K562 (cell line): ENCODE data around the gene MTREX. TPM values are rescaled to one million over a fixed set of nuclear protein-coding genes. Genes with fewer than 3 reads are reported as not detected.
A peak's percentile ranks its signal among the peaks of the same experiment; 100 is the strongest.

Source experiments
- CBFA2T2 ChIP-seq: fragments of 450-650 bp; conservative IDR thresholded peaks from 2 replicates; pipeline ENCODE4 v1.6.1; 2017; ENCODE audit warnings: mild to moderate bottlenecking
- CBFA2T3 ChIP-seq: fragments of 450-650 bp; IDR thresholded peaks from 2 replicates; pipeline ENCODE4 v1.6.1; 2017
- CEBPG ChIP-seq, 3 experiments: fragments of 200-800 bp in 1 of 3; sonication (Bioruptor generic) in 1 of 3; sonication (generic) in 1 of 3; formaldehyde crosslinking in 1 of 3; IDR thresholded peaks in 2 of 3; conservative IDR thresholded peaks in 1 of 3; 2 replicates each; pipeline versions ENCODE4 v1.6.1 to v1.8.0; 2016 to 2022; ENCODE audit warnings: missing compliant biosample characterization in 2 of 3, missing genetic modification characterization in 2 of 3, mild to moderate bottlenecking in 1 of 3, missing genetic modification reagents in 1 of 3
- ELK3 ChIP-seq: fragments of 450-650 bp; formaldehyde crosslinking; IDR thresholded peaks from 2 replicates; pipeline ENCODE4 v1.4.0; 2020; ENCODE audit warnings: mild to moderate bottlenecking
- HDAC2 ChIP-seq: fragments of 450-650 bp; IDR thresholded peaks from 2 replicates; pipeline ENCODE4 v1.6.1; 2016; ENCODE audit warnings: mild to moderate bottlenecking
- MAZ ChIP-seq, 2 experiments: fragments of 450-650 bp in 1 of 2; sonication (generic) in 1 of 2; formaldehyde crosslinking; IDR thresholded peaks in 1 of 2; conservative IDR thresholded peaks in 1 of 2; 2 replicates each; pipeline versions ENCODE4 v1.4.0 to v1.5.0; 2020; ENCODE audit warnings: mild to moderate bottlenecking in 1 of 2, missing genetic modification reagents in 1 of 2
- MYNN ChIP-seq, 2 experiments: sonication (generic); formaldehyde crosslinking in 1 of 2; IDR thresholded peaks; 2 replicates each; pipeline versions ENCODE4 v1.5.0 to v1.6.1; 2016 to 2020; ENCODE audit warnings: antibody characterized with exemption in 1 of 2, missing genetic modification reagents in 1 of 2
- NBN ChIP-seq: fragments of 450-650 bp; IDR thresholded peaks from 2 replicates; pipeline ENCODE4 v1.6.1; 2016; ENCODE audit warnings: low read depth, mild to moderate bottlenecking
- NR4A1 ChIP-seq, 2 experiments: fragments of 250-450 bp in 1 of 2; fragments of 450-650 bp in 1 of 2; sonication (Bioruptor Pico) in 1 of 2; IDR thresholded peaks; 2 replicates each; pipeline versions ENCODE4 v1.4.0 to v1.6.1; 2016 to 2020; ENCODE audit warnings: mild to moderate bottlenecking in 2 of 2, missing compliant biosample characterization in 1 of 2, missing genetic modification characterization in 1 of 2, moderate library complexity in 1 of 2
- SMAD2 ChIP-seq: fragments of 150-350 bp; IDR thresholded peaks from 2 replicates; pipeline ENCODE4 v1.6.1; 2014; ENCODE audit warnings: low read depth, mild to moderate bottlenecking, low read length
- STAT5A ChIP-seq: IDR thresholded peaks from 2 replicates; pipeline ENCODE4 v1.6.1; 2012; ENCODE audit warnings: low read length, inconsistent platforms, borderline replicate concordance
- TRIM24 ChIP-seq, 2 experiments: fragments of 450-650 bp; IDR thresholded peaks; 2 replicates each; pipeline ENCODE4 v1.6.1; 2016
- ZC3H11A ChIP-seq: IDR thresholded peaks from 2 replicates; pipeline ENCODE4 v1.6.1; 2012; ENCODE audit warnings: low read depth, low read length, improper control_type of control experiment
- ZFP30 ChIP-seq: fragments of 250-450 bp; sonication (Bioruptor Pico); IDR thresholded peaks from 2 replicates; pipeline ENCODE4 v1.8.0; 2022; ENCODE audit warnings: moderate library complexity, mild to moderate bottlenecking, inconsistent platforms, borderline replicate concordance
- ZZZ3 ChIP-seq: fragments of 450-650 bp; IDR thresholded peaks from 2 replicates; pipeline ENCODE4 v1.6.1; 2016; ENCODE audit warnings: antibody characterized with exemption, mild to moderate bottlenecking, moderate library complexity
- polyA plus RNA-seq, 8 experiments: library from polyadenylated mRNA; depleted of rRNA in 4 of 8; stranded (reverse) in 5 of 8; unstranded in 3 of 8; fragments of >200 nt; fragmentation: Nextera tagmentation in 2 of 8; fragmentation: Illumina TruSeq in 1 of 8; extraction: Ambion mirVana in 2 of 8; extraction: Trizol in 1 of 8; gene quantifications; 2 replicates each; pipeline versions ENCODE4 v1.2.1 to v1.2.3, GENCODE V29; 2011 to 2014; ENCODE audit warnings: inconsistent platforms in 1 of 8, missing spikeins in 1 of 8
- total RNA-seq, 7 experiments: library from RNA; depleted of rRNA in 6 of 7; stranded (reverse); fragments of >200 nt in 6 of 7; fragmentation: Illumina TruSeq in 2 of 7; extraction: Trizol in 2 of 7; gene quantifications; 2 replicates each; pipeline versions ENCODE4 v1.2.1 to v1.2.3, GENCODE V29; 2011 to 2021; ENCODE audit warnings: low replicate concordance in 1 of 7
- TF ChIP-seq, protein P1 (sequence below), 2 experiments: fragments of 450-650 bp; IDR thresholded peaks; 2 replicates each; pipeline ENCODE4 v1.6.1; 2018; ENCODE audit warnings: mild to moderate bottlenecking in 2 of 2, low read depth in 1 of 2; ENCODE audit not compliant: partially characterized antibody in 2 of 2
- TF ChIP-seq, protein P2 (sequence below): IDR thresholded peaks from 2 replicates; pipeline ENCODE4 v1.6.1; 2012; ENCODE audit warnings: low read depth, low read length, improper control_type of control experiment, borderline replicate concordance
- TF ChIP-seq, protein P3 (sequence below): fragments of 450-650 bp; IDR thresholded peaks from 2 replicates; pipeline ENCODE4 v1.6.1; 2014; ENCODE audit warnings: low read depth, mild to moderate bottlenecking, moderate library complexity, borderline replicate concordance

The MTREX gene
- total and polyA plus RNA-seq, 9 of the 15 experiments (the other 6 are each of a cell fraction or from before 2014, with no cell fraction given) = 52.9 to 193 (median 150) TPM

DNA sequence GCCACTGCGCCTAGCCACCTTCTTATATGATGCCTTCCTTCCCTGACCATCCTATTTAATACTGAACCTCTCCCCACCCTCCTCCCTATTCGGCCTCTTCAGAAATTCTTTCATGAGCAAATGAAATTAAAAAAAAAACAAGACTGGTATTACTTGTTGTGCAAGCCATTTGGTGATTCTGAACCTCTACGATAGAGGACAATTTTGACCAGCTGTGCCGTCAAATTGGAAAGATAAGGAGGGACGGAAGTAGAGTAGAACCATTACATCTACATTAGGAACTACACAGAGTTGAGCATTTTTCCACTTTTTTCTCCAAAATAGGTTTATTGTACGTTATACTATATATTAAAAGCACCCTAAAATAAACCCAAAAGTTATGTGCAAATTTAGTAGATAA, 3.2 kb upstream of the MTREX start (continued):
- TF ChIP-seq CEBPG (CRISPR knock-in tag; IDR thresholded peaks at IDR 0.05) = peak; percentile 63; the same call in 1 of the 2 replicates
- TF ChIP-seq CEBPG (tag; conservative IDR thresholded peaks at IDR 0.05 in 1 of 2, IDR thresholded peaks at IDR 0.05 in 1 of 2) = peak; percentile 40 to 48; a peak in 3 of 4 replicates
- peak; percentile 89 for TF ChIP-seq CBFA2T3
- TF ChIP-seq ZFP30 (CRISPR knock-in tag) = no peak
- no peak for TF ChIP-seq ZC3H11A
- TF ChIP-seq NBN = no peak; the same call in 1 of the 2 replicates
- TF ChIP-seq TRIM24 (IDR thresholded peaks at IDR 0.05) = peak; percentile 78 to 80; a peak in 3 of 4 replicates
- peak; percentile 71 for TF ChIP-seq CBFA2T2
- TF ChIP-seq MAZ (CRISPR knock-in tag; conservative IDR thresholded peaks at IDR 0.05 in 1 of 2, IDR thresholded peaks at IDR 0.05 in 1 of 2) = no peak
- TF ChIP-seq, protein P1, sequence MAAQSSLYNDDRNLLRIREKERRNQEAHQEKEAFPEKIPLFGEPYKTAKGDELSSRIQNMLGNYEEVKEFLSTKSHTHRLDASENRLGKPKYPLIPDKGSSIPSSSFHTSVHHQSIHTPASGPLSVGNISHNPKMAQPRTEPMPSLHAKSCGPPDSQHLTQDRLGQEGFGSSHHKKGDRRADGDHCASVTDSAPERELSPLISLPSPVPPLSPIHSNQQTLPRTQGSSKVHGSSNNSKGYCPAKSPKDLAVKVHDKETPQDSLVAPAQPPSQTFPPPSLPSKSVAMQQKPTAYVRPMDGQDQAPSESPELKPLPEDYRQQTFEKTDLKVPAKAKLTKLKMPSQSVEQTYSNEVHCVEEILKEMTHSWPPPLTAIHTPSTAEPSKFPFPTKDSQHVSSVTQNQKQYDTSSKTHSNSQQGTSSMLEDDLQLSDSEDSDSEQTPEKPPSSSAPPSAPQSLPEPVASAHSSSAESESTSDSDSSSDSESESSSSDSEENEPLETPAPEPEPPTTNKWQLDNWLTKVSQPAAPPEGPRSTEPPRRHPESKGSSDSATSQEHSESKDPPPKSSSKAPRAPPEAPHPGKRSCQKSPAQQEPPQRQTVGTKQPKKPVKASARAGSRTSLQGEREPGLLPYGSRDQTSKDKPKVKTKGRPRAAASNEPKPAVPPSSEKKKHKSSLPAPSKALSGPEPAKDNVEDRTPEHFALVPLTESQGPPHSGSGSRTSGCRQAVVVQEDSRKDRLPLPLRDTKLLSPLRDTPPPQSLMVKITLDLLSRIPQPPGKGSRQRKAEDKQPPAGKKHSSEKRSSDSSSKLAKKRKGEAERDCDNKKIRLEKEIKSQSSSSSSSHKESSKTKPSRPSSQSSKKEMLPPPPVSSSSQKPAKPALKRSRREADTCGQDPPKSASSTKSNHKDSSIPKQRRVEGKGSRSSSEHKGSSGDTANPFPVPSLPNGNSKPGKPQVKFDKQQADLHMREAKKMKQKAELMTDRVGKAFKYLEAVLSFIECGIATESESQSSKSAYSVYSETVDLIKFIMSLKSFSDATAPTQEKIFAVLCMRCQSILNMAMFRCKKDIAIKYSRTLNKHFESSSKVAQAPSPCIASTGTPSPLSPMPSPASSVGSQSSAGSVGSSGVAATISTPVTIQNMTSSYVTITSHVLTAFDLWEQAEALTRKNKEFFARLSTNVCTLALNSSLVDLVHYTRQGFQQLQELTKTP (IDR thresholded peaks at IDR 0.05; ENCODE audit: low read depth in 1 of 2, partially characterized antibody in 2 of 2) = no peak
- TF ChIP-seq, protein P2, sequence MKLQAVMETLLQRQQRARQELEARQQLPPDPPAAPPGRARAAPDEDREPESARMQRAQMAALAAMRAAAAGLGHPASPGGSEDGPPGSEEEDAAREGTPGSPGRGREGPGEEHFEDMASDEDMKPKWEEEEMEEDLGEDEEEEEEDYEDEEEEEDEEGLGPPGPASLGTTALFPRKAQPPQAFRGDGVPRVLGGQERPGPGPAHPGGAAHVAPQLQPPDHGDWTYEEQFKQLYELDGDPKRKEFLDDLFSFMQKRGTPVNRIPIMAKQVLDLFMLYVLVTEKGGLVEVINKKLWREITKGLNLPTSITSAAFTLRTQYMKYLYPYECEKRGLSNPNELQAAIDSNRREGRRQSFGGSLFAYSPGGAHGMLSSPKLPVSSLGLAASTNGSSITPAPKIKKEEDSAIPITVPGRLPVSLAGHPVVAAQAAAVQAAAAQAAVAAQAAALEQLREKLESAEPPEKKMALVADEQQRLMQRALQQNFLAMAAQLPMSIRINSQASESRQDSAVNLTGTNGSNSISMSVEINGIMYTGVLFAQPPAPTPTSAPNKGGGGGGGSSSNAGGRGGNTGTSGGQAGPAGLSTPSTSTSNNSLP = 0 out of 2 replicates have a peak, but pooled peaks have one; percentile 48
- TF ChIP-seq, protein P3, sequence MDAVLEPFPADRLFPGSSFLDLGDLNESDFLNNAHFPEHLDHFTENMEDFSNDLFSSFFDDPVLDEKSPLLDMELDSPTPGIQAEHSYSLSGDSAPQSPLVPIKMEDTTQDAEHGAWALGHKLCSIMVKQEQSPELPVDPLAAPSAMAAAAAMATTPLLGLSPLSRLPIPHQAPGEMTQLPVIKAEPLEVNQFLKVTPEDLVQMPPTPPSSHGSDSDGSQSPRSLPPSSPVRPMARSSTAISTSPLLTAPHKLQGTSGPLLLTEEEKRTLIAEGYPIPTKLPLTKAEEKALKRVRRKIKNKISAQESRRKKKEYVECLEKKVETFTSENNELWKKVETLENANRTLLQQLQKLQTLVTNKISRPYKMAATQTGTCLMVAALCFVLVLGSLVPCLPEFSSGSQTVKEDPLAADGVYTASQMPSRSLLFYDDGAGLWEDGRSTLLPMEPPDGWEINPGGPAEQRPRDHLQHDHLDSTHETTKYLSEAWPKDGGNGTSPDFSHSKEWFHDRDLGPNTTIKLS = no peak
- no peak for TF ChIP-seq ZZZ3
- no peak for TF ChIP-seq ELK3 (CRISPR knock-in tag)
- no peak; the same call in 1 of the 2 replicates for TF ChIP-seq HDAC2
- no peak for TF ChIP-seq MYNN (IDR thresholded peaks at IDR 0.05)
- no peak for TF ChIP-seq MYNN (CRISPR knock-in tag; IDR thresholded peaks at IDR 0.05)
- TF ChIP-seq SMAD2 = no peak
- peak; percentile 73; the same call in 1 of the 2 replicates for TF ChIP-seq STAT5A
- no peak for TF ChIP-seq NR4A1 (CRISPR knock-in tag; IDR thresholded peaks at IDR 0.05)
- TF ChIP-seq NR4A1 (tag; IDR thresholded peaks at IDR 0.05) = no peak
